ENCODE measurements around the gene PSMA5.

- TF ChIP-seq, protein P1, sequence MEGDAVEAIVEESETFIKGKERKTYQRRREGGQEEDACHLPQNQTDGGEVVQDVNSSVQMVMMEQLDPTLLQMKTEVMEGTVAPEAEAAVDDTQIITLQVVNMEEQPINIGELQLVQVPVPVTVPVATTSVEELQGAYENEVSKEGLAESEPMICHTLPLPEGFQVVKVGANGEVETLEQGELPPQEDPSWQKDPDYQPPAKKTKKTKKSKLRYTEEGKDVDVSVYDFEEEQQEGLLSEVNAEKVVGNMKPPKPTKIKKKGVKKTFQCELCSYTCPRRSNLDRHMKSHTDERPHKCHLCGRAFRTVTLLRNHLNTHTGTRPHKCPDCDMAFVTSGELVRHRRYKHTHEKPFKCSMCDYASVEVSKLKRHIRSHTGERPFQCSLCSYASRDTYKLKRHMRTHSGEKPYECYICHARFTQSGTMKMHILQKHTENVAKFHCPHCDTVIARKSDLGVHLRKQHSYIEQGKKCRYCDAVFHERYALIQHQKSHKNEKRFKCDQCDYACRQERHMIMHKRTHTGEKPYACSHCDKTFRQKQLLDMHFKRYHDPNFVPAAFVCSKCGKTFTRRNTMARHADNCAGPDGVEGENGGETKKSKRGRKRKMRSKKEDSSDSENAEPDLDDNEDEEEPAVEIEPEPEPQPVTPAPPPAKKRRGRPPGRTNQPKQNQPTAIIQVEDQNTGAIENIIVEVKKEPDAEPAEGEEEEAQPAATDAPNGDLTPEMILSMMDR (IDR thresholded peaks at IDR 0.05 in 2 of 3, conservative IDR thresholded peaks at IDR 0.05 in 1 of 3; ENCODE audit: borderline replicate concordance in 1 of 3, insufficient read depth in 1 of 3, low read depth in 2 of 3, low read length in 2 of 3): no peak
- TF ChIP-seq EZH2phosphoT487 (IDR thresholded peaks at IDR 0.05; ENCODE audit: borderline replicate concordance): no peak
- TF ChIP-seq POLR2A (IDR thresholded peaks at IDR 0.05; ENCODE audit: borderline replicate concordance, extremely low read depth, insufficient read depth, insufficient read length): no peak
- TF ChIP-seq EZH2 (IDR thresholded peaks at IDR 0.05): no peak
Observed at GRCh38 chr1:109447524-109447923, 21.3 kb upstream of the PSMA5 start.

All from HCT116 (cell line).